Astrocyte of the hippocampus (primary cell): ENCODE results near the gene EXOC4.

Source experiments
- DNase-seq: peaks from one replicate; pipeline ENCODE4 v3.0.0; 2011; ENCODE audit warnings: low read depth, low spot score

The EXOC4 gene

DNA sequence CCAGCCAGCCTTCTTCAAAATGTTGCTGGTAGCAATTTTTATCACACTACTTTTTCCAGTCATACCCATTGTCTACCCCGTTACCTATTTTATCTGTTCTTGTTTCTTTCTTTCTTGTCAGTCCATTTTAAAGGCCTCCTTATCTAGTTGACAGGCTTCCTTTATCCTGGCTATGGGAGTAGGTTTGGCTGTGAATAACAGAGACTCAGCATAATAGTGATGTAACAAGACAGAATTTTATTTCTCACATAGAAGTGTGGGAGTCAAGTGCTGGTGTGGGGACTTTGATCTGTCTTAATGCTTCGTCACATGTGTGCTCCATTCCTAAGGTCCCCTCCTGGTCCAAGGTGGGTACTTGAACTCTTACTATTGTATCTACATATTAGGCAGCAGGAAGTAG, 283.6 kb downstream of the EXOC4 start:
- DNase-seq, result no peak

DNA sequence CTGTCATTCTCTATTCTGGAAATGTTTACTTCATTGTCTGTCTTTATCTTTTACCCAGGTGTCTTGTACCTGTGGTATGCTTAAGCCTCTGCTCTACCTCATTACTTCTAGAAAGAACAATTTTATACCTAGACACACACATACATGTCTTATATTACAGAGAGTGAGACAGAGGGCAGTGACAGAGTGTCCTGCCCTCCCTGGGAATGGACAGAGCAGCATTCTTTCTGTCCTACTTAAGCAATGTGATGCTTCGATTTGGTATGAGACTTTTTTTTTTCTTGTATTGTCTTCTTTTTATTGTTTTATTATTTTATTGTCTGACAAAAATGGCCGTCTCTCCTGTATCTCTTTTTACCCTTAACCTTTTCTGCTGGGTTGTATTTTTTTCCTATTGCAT, 286.1 kb downstream of the EXOC4 start:
- no peak for DNase-seq

DNA sequence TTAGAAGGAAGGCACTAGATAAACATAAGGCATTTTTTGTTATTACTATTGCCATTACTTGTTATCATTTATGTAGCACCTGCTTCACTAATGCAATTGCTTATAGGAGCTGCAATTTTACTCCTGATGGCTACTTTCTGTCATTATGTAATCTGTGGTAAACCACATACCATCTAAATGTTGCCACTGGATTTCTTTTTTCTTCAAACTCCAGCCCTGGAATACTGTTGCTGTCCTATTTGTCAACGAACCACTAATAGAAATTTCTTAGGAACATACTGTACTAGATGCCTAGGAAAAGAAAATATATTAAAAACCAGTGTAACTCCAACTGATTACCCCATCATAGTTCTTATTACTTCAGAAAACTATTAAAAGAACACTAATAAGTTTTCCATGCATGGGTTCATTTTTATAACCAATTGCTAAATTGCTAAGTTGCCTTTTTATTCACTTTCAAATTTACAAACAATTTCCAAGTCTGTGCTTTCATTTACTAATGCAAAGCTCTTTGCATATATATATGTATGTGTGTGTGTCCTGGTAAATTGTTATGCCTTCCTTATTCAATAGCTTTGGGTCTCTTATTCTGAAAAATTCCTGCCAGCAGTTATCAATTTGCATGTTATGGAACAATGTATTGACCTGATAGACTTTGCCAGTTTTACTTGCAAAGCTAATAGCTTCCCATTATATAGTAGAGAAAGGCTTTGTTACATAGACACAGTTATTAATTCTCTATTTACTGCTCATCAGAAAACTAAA, 287.4 kb downstream of the EXOC4 start:
- DNase-seq, result peak; percentile 20

DNA sequence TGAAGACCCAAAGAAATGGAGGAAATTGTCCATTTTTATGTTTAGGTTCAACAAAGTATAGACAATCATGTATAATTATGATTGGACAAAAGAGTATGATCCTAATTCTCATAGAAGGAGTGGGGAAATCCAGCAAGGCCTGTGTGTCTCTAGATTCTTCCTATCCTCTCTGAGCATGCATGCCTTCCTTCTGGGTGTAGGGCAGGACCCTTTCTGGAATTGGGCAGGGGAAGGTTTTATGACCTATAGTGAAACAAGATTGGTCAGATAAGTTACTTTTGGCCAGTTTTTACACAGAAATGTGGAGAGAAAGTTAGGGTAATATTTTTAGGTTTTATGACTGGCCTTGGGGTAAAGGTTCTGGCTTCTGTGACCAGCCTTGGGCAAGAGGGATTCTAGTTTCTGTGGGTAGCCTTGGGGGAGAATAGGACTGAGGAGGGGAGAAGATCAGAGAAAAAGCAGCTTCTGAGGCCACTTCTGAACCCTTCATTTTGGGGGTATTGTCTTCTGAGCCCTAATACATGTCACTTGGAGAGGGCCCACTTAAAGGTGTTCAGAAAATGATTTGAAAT, 289.4 kb downstream of the EXOC4 start:
- no peak for DNase-seq

DNA sequence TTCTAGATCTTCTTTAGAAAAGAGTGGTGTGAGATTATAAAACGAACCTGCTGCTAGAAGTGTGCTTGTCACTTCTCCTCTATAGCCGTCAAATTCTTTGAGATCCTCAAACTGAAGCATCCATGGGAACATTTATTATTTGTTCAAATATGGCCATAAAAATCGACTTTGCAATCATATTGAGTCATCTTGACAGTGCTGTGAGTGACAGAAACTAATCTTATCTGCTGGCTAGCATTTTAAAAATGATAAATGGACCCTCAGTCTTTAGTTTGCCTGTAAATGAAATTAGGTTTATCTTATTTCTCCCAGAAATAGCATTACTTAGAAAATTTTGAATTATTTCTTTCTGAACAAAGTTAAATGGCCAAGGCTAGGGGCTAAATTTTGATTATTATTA, 290.8 kb downstream of the EXOC4 start:
- DNase-seq, result no peak

DNA sequence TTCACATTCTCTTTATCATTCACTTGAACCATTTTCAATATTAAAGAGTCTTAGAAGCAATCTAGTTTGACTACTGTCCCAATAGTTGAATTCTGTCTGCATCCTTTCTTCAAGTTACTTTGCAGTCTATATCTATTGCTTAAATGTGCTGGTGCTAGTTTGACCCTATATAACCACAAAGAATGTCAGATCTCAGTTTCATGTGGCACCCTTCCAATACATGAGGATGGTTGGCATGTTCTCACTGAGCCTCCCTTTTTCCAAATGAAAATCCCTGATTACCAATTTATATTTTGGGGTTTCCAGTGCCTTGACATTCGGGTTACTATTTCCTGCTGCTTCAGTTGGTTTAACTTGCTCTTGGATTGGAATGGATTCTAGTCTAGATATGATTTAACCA, 292.7 kb downstream of the EXOC4 start:
- DNase-seq, result peak; percentile 48

DNA sequence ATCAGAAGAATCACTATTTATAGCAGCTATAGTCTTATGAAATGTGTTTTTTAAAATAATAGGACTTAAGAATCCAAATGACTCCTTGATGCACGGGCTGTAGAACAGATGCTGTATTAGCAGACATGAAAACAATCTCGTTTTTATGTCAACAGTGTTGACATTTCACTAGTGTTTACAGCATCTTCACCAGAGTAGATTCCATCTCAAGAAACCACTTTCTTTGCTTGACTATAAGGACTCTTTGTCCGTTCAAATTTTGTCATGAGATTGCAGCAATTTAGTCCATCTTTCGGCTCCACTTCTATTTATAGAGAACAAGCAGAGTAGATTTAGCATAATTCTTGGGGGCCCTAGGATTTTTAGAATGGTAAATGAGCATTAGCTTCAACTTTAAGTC, 295.1 kb downstream of the EXOC4 start:
- no peak for DNase-seq

DNA sequence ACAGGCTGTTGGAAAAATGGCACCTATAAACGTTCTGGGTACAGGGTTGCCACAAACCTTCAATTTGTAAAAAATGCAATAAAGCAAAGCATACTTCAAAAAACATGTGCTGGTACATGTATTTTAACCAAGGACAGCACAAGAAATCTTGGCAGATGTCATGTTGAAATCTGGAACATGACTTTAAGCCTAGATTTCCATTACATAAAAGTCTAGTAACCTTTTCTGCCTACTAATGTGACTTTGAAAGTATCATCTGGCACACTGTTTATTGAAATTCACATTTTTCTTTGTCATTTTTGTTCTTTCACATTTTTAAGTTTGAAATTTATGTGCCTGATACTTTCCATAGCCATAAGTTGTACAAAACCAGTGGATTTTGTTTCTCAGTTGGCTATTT, 296.8 kb downstream of the EXOC4 start:
- DNase-seq, result no peak

DNA sequence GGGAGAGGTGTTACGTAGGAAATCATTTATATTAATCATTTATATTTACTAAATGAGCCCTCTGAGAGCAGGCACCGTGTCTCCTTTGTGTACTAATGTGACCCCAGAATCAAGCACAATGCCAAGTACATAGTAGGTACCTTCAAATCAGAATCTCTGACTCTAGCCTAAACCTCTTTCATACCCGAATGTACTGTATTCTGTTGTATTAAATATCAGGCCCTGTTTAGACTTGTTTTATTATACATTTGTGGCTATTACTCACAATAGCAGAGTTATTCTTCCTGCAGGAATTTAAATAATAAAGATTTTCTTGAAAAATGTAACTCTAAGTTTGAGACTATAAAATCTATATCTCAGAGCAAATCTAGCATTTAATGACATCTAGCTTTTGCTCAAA, 297.3 kb downstream of the EXOC4 start:
- DNase-seq, result no peak

DNA sequence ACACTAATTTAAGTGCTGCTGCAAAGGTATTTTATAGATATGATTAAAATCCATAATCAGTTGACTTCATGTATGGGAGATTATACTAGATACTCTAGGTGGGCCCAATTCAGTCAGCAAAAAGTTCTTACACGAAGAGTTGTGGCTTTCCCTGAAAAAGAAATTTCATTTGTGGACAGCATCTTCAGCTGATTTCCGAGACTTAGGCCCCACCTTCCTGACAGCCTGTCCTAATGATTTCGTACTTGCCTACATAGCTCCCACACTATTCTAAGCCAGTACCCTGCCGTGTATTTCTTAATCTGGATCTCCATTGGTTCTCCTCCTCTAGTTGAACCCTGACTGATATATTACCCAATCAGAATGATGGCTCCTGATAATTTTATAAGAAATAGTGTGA, 297.9 kb downstream of the EXOC4 start:
- DNase-seq, result no peak

DNA sequence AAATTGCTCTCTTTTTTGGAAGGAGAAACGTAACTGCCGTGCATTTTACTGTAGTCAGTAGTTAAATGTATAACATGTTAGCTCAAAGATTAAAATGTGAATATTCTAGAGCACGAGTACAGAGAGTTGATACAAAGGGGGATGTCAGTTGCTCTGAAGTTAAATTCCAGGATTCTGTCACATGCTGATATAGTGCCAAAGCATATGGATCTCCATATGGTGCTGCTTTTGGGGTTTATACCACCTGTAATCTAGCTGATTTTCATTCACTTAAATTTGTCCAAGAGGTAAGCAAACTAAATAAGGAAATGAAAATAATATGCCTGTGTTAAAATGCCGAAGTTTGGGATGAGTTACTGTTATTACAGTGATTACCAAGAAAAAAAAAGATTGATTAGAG, 298.6 kb downstream of the EXOC4 start:
- no peak for DNase-seq

DNA sequence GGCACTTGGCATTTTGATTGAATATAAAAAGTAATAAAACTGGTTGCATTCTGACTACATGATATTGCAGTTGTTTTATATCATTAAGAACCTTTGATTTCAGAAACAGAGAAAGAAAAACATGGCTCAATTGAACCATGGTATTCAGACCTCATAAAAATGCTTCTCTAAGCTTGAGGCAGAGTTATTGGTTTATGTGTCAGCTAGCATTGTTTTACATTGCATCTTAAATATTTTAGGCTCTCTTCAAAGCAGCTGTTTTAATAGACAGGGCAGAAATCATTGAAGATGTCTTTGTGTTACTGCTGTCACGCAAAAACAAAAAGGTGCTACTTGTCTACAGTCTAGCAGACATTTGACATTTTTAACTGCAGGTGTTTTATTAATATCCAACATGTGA, 299.2 kb downstream of the EXOC4 start:
- no peak for DNase-seq

DNA sequence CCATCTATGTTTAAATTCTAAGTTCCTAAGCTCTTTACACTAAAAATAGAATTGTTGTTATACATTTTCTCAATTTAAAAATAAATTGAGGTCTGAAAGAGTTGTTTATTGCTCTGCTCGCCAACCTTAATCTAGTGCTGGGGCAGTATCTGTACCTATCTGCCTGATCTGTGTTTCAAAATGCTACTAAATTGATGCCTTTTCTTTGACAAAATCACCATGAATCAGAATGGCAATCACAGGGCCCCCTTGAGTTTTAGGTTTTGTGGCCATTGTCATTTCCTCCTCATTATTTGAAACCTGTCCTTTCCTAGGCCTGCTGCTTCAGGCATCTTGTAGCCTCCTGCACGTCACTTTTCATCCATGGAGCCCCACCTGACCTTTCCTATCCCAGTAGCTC, 301.5 kb downstream of the EXOC4 start:
- DNase-seq, result no peak

DNA sequence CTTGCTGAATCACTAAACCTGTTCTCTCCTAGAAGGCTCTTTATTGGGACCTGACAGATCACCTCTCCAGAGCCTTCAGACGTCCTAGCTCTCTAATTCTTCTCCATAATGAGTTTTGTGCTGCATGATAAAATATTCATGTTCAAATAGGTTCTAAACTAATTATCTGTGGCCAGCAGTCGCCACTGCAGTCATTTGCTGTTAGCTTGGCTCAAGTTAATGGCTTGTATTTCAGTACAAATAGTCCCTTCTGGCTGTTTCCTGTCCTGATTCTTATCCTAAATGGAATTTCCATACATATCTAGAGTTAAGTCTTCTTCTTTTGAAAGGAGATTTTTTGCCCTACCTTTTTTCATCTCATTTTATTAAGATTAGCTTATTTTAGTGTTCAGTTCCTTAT, 303.2 kb downstream of the EXOC4 start:
- no peak for DNase-seq

DNA sequence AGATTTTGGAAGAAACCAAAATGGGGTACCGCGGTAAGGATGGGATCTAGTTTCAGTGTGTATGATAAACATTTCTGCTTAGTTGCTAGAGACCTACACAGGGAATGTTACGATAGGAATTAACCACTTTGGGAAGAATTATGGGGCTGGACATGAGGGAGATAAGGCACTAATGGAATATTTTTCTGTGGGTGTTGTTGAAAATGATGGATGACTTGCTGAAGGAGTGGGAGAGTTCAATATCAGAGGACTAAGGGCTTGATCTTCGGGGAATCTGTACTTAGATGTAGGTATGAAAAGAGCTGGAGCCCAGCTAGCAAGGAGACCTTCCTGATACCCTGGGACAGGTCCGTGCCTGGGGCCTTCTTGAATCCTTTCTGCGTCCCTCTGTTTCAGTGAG, 303.7 kb downstream of the EXOC4 start:
- DNase-seq, result no peak

DNA sequence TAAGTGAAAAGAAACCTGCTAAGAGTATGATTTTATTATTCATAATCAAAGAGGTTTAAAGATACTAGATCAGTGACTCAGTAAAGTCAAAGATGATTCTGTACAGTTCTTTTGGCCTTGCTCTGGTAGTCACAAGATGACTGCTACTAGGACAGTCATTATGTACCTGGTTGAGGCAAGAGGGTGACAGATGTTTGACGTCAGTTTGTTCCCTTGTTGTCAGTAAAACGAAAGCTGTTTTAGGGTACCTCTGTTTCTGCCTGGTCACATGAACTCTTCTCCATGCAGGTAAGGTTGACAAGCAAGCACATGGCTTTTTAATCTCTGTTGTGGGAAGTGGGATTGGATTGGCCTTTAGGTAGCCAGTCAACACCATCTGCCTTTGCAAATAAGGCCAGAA, 308.0 kb downstream of the EXOC4 start:
- DNase-seq, result no peak

DNA sequence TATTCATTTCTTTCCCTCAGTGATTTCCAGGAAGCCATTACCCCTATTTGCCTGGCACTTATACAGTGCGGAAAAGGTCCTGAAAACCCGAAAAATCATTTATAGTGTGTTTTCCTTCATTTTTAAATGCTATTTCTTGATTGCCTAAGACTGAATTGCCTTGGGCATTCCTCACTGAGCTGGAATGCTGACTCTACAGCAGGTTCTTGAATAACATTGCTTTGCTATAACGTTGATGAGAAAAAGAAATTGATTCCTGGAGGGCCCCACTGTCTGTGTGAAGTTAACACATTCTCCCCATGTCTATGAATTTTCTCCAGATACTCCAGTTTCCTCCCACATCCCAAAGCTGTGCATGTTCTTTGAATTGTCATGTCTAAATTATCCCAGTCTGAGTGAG, 308.5 kb downstream of the EXOC4 start:
- DNase-seq, result peak; percentile 11

DNA sequence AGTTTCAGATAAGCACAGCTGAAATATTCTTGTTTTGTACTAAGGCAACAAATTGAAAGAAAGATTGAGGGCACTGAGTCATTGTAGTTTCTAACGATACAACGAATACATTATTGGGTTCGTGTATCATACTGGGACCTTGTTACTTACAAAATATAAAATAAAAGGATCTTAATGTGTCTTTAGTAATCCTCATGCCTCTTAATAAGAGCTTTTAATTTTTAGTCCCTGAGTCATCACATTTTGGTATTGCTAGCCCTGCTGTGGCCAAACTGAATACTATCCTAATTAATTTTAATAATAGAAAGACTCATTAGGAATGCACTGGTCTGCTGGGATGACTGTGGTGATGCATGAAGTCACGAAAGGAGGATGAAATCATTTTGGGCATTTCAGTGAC, 309.7 kb downstream of the EXOC4 start:
- DNase-seq, result peak; percentile 60

DNA sequence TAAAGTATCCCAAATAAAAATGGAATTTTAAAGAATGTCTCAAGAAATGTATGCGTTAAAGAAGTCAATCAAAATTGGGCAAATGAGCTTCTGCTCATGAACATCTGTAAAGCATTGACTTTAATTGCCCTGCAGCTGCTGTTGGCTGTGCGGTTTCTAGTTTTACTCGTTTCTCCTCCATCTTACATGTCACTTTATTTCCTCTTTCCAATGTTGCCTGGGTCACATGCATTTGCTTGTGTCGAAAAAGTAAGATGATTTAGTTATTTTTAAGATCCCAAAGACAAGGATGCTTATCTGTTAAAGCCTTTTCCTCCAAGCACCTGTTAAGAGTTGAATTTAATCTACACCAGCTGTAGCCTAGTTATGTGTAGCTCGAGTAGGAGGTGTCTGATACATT, 310.4 kb downstream of the EXOC4 start:
- DNase-seq, result no peak

DNA sequence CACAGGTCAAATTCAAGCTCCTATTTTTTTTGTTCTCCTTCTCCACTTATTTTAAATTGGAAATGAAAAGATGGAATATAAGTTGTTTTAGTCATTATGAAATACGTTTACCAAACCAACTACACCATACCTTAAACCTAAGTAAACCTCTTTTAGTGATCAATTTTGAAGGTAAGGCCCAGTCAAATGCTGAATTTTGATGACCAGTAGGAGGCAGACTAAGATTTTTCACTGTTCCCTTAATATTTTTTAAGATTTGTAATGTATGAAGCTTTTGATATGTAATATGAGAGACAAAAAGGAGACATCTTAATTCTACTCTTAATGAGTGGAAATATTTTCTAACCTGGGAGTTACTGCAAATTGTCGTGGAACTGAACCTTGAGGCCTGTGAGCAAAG, 311.6 kb downstream of the EXOC4 start:
- DNase-seq, result no peak

DNA sequence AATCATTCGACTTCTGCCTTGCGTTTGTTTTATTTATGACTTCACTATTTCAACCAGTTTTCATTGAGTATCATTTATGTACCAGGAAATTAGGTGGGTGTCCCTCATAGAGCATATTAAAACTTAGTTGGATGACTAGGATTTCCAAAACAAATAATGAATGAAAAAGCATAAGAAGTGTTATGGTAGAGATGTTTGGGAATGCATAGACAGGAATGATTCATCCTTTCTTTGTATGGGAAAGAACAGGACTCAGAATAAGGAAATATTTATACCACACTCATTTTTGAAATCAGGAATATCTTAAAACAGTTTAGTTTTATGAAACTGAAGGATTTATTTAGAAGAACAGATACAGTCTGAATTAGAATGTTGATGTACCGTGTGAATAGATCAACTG, 315.7 kb downstream of the EXOC4 start:
- no peak for DNase-seq

DNA sequence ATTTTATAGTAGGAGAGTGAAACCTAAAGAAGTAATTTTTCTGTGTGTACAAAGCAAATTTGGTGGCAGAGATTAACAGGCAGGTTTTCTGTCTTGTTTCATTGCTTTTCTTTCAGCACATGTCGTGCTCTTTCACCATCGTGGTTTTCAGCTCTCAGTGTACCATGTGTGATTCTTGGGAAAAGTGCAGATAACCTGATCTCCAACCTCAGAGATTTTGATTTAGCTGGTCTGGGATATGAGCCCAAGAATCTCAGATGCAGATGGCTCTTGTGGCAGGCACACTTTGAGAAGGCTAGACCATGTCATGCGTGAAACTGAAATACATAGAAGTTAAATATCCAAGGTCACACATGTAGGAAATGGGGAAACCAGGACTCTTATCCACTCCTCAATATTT, 317.4 kb downstream of the EXOC4 start:
- no peak for DNase-seq

DNA sequence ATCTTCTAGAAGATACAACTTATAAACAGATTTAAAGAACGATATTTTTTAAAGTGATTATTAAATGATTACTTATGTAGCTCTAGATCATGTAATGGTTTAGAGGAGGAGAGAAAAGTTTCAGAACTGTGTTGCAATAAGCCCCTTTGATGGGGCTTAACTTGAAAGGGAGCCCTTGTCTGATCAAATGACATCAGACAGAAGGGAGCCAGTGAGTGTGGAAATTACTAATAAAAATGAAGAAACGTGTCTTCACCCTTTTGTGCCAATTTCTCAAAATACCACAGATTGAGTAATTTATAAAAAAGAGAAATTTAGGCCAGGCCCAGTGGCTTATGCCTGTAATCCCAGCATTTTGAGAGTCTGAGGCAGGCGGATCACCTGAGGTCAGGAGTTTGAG, 318.2 kb downstream of the EXOC4 start:
- DNase-seq, result no peak

DNA sequence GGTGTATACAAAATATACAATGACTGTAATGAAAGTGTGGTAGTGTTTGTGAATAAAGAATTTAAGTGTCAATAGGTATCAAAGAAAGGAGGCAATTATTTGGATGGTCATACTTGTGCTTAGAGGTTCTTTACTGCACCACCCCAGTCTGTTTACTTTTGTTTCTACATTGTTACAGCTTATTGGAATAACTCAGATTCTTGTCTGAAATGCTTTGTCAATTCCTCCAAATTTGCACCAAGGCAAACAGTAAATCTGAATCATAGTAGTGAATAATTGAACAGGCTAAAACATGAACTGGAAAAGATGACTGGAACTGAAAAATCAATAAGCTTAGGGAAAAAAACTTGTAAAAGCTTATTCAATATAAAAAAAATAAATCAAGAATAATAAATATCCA, 319.2 kb downstream of the EXOC4 start:
- DNase-seq, result peak; percentile 6
